MM.1S (cell line): ENCODE data around the gene PPP4R4.

Experiments
- CTCF ChIP-seq: fragments of 300-600 bp; sonication (generic); IDR thresholded peaks from 2 replicates; pipeline ENCODE4 v1.5.1; 2016; ENCODE audit warnings: antibody characterized with exemption, low read length, mixed read lengths
- EZH2 ChIP-seq: fragments of 300-600 bp; sonication (generic); optimal IDR thresholded peaks from 2 replicates; pipeline ENCODE3; 2017; ENCODE audit warnings: low read depth, mild to moderate bottlenecking, antibody characterized with exemption, low read length, mixed read lengths

GRCh38 chr14:94293578-94293924, 119.4 kb downstream of the PPP4R4 start:
- no peak for TF ChIP-seq EZH2
- no peak for TF ChIP-seq CTCF
